Measurements from ENCODE around the gene S100A13. TPM values are rescaled to one million over a fixed set of nuclear protein-coding genes. Genes with fewer than 3 reads are reported as not detected.

The S100A13 gene
- total RNA-seq, 2 donors from 2014 or later = 224 to 284 TPM

GRCh38 chr1:153661111-153661708 lies 33.9 kb upstream of the S100A13 start:
- no peak for DNase-seq
- Mint-ChIP-seq H3K27ac (peak overlapping the region; percentile 75), H3K27me3 (ENCODE audit: insufficient read depth) (no peaks in the 10 kb centered on the region), H3K36me3 (ENCODE audit: low read depth) (peaks cover 50% of the 10 kb centered on the region), H3K4me3 (no peak overlapping the region), H3K9me3 (no peaks in the 10 kb centered on the region), H3K4me1 (peaks cover 12% of the 10 kb centered on the region)
- Histone ChIP-seq H3K4me3 (ENCODE audit: low read length) (no peak overlapping the region), H3K36me3 (ENCODE audit: control insufficient read depth, insufficient read depth, low read length) (peaks cover 54% of the 10 kb centered on the region), H3K27ac (ENCODE audit: low read depth, low read length) (peak overlapping the region; percentile 47), H3K9ac (ENCODE audit: extremely low read depth, low read length, poor library complexity, severe bottlenecking) (no peak overlapping the region), H3K9me3 (ENCODE audit: control insufficient read depth, low read length) (no peaks in the 10 kb centered on the region), H3K27me3 (ENCODE audit: control insufficient read depth, insufficient read depth, low read length, poor library complexity, severe bottlenecking) (no peaks in the 10 kb centered on the region), H3K4me1 (ENCODE audit: control insufficient read depth, insufficient read depth, low read length) (peaks cover 5% of the 10 kb centered on the region)
- 81 to 95% methylated on average over 4 to 9 of the region's 9 CpGs for WGBS, 2 experiments (ENCODE audit: insufficient coverage in 1 of 2, insufficient read length in 1 of 2)
- no peak for TF ChIP-seq CTCF (conservative IDR thresholded peaks at IDR 0.05)

GRCh38 chr1:153659656-153660055 lies 32.4 kb upstream of the S100A13 start:
- WGBS, 2 experiments (ENCODE audit: insufficient coverage in 1 of 2, insufficient read length in 1 of 2) = 81 to 100% methylated on average over 1 to 8 of the region's 9 CpGs
- Mint-ChIP-seq H3K27me3 (ENCODE audit: insufficient read depth) (no peaks in the 10 kb centered on the region), H3K36me3 (ENCODE audit: low read depth) (peaks cover 36% of the 10 kb centered on the region), H3K4me3 (peak overlapping the region; percentile 88), H3K9me3 (no peaks in the 10 kb centered on the region), H3K27ac (peak overlapping the region; percentile 82), H3K4me1 (peaks cover 17% of the 10 kb centered on the region)
- Histone ChIP-seq H3K36me3 (ENCODE audit: control insufficient read depth, insufficient read depth, low read length) (peaks cover 39% of the 10 kb centered on the region), H3K27me3 (ENCODE audit: control insufficient read depth, insufficient read depth, low read length, poor library complexity, severe bottlenecking) (no peaks in the 10 kb centered on the region), H3K4me1 (ENCODE audit: control insufficient read depth, insufficient read depth, low read length) (peaks cover 5% of the 10 kb centered on the region), H3K9ac (ENCODE audit: extremely low read depth, low read length, poor library complexity, severe bottlenecking) (peak overlapping the region; percentile 30), H3K4me3 (ENCODE audit: low read length) (peak overlapping the region; percentile 85), H3K27ac (ENCODE audit: low read depth, low read length) (no peak overlapping the region), H3K9me3 (ENCODE audit: control insufficient read depth, low read length) (no peaks in the 10 kb centered on the region)
- TF ChIP-seq CTCF (conservative IDR thresholded peaks at IDR 0.05) = no peak
- DNase-seq = no peak

GRCh38 chr1:153659175-153659534 lies 31.9 kb upstream of the S100A13 start:
- 53% methylated on average over 8 of the region's 8 CpGs for WGBS, 2 experiments (ENCODE audit: insufficient coverage in 1 of 2, insufficient read length in 1 of 2)
- Histone ChIP-seq H3K4me1 (ENCODE audit: control insufficient read depth, insufficient read depth, low read length) (peaks cover 5% of the 10 kb centered on the region), H3K4me3 (ENCODE audit: low read length) (peak overlapping the region; percentile 85), H3K9ac (ENCODE audit: extremely low read depth, low read length, poor library complexity, severe bottlenecking) (peak overlapping the region; percentile 30), H3K27ac (ENCODE audit: low read depth, low read length) (no peak overlapping the region), H3K36me3 (ENCODE audit: control insufficient read depth, insufficient read depth, low read length) (peaks cover 34% of the 10 kb centered on the region), H3K9me3 (ENCODE audit: control insufficient read depth, low read length) (no peaks in the 10 kb centered on the region), H3K27me3 (ENCODE audit: control insufficient read depth, insufficient read depth, low read length, poor library complexity, severe bottlenecking) (no peaks in the 10 kb centered on the region)
- H3K4me3 Mint-ChIP-seq = peak overlapping the region; percentile 88
- H3K4me1 Mint-ChIP-seq = peaks cover 17% of the 10 kb centered on the region
- H3K36me3 Mint-ChIP-seq (ENCODE audit: low read depth) = peaks cover 31% of the 10 kb centered on the region
- H3K9me3 Mint-ChIP-seq = no peaks in the 10 kb centered on the region
- no peak for TF ChIP-seq CTCF (conservative IDR thresholded peaks at IDR 0.05)
- DNase-seq = no peak
- H3K27ac Mint-ChIP-seq = peak overlapping the region; percentile 82
- peaks cover under 1% of the 10 kb centered on the region for H3K27me3 Mint-ChIP-seq (ENCODE audit: insufficient read depth)

Measured in endodermal cell (in vitro differentiated cells).